ENCODE results near the gene NLGN1.

DNA sequence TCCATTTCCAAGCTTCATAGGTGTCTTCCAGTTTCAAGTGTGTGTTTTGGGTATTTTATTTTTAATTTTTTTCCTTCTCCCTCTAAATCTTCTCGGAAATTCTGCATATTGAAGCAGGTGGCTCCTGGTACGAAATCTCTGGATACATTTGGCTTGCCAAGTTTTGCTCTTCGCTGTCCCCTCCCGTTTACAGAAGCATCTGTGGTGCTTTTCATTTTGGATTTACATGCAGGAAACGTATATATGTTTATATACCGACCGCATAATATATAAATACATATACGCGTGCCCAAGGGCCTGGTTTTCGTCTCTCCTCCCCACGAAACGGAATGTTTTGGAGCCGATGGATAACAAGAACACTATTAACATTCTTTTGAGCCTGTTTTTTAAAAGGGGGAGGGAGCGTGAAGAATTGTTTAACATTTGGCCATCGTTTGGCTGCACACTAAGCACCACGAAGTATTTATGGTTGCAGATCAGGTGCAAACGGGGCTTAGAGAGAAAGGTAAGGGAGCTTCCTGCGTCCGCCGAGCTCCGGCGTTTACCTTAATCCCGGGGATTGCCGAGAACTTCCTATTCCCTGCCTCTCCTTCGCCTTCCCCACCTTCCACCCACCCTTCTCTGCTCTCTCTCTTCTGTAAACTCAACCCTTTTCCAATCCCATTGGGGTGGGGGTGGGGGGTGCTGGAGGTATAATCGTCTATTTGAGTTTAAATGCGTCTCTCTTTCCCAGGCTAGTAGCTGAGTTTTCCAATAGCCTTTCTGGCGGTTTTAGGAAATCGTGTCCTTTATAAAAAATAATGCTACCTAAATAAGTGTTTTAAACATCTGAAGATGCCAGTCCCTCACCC is 1.1 kb upstream of the NLGN1 start:
- TF ChIP-seq ARNTL (CRISPR knock-in tag; IDR thresholded peaks at IDR 0.05; ENCODE audit: borderline replicate concordance, low read depth) (no peak), CSDC2 (CRISPR knock-in tag; IDR thresholded peaks at IDR 0.05) (no peak), PPARA (CRISPR knock-in tag; IDR thresholded peaks at IDR 0.05; ENCODE audit: borderline replicate concordance) (no peak), ZFP3 (CRISPR knock-in tag; IDR thresholded peaks at IDR 0.05) (no peak), ZC3H10 (CRISPR knock-in tag; IDR thresholded peaks at IDR 0.05) (no peak), SNAI2 (CRISPR knock-in tag; IDR thresholded peaks at IDR 0.05) (no peak), ZNF70 (CRISPR knock-in tag; IDR thresholded peaks at IDR 0.05) (no peak), TOX (CRISPR knock-in tag; IDR thresholded peaks at IDR 0.05; ENCODE audit: borderline replicate concordance) (no peak)
- TF ChIP-seq, protein P1, sequence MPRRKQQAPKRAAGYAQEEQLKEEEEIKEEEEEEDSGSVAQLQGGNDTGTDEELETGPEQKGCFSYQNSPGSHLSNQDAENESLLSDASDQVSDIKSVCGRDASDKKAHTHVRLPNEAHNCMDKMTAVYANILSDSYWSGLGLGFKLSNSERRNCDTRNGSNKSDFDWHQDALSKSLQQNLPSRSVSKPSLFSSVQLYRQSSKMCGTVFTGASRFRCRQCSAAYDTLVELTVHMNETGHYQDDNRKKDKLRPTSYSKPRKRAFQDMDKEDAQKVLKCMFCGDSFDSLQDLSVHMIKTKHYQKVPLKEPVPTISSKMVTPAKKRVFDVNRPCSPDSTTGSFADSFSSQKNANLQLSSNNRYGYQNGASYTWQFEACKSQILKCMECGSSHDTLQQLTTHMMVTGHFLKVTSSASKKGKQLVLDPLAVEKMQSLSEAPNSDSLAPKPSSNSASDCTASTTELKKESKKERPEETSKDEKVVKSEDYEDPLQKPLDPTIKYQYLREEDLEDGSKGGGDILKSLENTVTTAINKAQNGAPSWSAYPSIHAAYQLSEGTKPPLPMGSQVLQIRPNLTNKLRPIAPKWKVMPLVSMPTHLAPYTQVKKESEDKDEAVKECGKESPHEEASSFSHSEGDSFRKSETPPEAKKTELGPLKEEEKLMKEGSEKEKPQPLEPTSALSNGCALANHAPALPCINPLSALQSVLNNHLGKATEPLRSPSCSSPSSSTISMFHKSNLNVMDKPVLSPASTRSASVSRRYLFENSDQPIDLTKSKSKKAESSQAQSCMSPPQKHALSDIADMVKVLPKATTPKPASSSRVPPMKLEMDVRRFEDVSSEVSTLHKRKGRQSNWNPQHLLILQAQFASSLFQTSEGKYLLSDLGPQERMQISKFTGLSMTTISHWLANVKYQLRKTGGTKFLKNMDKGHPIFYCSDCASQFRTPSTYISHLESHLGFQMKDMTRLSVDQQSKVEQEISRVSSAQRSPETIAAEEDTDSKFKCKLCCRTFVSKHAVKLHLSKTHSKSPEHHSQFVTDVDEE (CRISPR knock-in tag; IDR thresholded peaks at IDR 0.05): no peak

Measured in SK-N-SH treated with all-trans-retinoic acid at 6 μM for 48 hours (cell line).